HUDEP-2 (cell line): ENCODE measurements around the gene FADS3.
"Not testable (repeated sequence)": the region's sequence is repeated elsewhere in the genome, so short reads cannot be mapped to it uniquely, and the experiment has no call there.

Experiments used
- DNase-seq, 76 experiments: peaks; one replicate each; lab custom pipeline; 2025; ENCODE audit not compliant: unreplicated experiment in 76 of 76; lab: John Stamatoyannopoulos, UW

The FADS3 gene

DNA sequence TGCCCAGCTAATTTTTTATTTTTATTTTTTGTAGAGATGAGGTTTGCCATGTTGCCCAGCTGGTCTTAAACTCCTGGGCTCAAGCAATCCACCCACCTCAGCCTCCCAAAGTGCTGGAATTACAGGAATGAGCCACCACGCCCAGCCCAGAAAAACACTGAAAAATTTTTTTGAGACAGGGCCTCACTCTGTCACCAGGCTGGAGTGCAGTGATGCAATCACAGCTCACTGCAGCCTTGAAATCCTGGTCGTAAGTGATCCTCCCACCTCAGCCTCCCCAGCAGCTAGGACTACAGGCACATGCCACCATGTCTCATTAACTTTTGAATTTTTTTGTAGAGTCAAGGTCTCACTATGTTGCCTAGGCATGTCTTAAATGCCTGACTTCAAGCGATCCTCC lies 9.1 kb downstream of the FADS3 start:
- not testable (repeated sequence) for DNase-seq

DNA sequence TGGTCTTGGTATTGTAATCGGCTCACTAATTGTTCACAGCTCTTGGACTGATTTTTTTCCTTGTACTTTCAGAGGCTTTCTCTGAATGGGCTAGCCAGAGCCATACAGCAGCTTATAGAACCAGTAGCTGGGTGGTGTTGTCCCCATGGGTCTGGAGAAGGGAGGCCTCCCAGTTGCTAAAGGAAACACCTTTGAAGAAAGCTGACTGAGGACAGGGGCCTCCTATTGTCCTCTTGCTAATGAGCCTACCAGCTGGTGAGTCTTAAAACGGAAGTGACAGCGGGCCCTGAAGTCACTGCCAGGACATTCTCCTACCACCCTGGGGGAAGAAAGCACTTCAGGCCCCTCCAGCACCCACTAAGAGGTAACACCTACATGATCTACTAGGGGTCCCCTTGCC lies 9.9 kb downstream of the FADS3 start:
- DNase-seq, result no peak

DNA sequence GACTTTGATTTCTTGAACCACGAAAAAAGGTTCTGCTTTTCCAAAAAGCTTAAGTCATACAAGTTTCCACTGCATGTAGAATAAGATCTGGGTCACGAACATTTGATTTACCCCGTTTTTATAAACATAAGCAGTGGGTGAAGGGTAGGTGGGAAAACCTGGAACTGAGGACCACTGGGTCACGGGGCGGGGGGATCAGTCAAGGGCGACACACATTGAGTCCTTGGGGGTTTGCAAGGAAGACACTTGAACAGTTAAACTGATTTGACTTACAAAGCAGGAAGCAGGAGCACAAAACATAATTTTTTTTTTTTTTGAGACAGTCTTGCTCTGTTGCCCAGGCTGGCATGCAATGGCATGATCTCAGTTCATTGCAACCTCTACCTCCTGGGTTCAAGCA lies 10.9 kb downstream of the FADS3 start:
- no peak for DNase-seq

DNA sequence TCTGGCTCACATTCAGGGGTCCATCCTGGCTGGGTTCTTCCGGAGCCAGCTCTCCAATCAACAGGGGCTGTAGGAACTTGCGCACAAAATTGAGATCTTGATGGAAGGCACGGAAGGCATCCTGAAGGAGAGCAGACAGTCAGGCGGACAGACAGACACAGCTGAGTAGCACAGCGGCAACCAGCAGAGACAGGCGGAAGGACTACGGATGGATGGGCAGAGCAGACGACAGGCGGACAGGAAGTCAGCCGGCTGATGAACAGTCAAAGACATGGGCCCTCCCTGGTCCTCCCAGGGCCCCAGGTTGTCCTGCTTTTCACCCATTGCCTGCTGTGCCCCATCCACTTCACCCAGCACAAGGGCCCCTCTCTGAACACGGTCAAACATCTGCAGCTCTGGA lies 11.3 kb downstream of the FADS3 start:
- DNase-seq, result no peak

DNA sequence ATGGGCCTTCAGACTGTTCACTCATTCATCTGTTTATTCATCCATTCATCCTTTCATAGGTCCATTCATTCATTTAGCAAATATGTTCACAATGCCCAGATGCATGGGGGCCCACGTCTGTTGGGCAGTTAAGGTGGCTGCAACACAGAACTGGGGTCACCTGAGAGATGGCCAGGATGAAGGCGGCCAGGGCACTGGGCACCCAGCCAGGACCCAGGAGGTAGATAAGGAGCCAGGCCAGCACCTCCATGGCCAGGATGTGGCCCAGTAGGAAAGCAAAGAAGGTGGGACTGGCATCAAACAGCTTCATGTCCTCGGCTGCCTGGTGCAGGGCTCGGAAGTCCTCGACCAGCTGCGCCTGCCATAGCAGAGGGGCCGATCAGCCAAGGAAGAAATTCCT lies 12.2 kb downstream of the FADS3 start:
- no peak for DNase-seq

DNA sequence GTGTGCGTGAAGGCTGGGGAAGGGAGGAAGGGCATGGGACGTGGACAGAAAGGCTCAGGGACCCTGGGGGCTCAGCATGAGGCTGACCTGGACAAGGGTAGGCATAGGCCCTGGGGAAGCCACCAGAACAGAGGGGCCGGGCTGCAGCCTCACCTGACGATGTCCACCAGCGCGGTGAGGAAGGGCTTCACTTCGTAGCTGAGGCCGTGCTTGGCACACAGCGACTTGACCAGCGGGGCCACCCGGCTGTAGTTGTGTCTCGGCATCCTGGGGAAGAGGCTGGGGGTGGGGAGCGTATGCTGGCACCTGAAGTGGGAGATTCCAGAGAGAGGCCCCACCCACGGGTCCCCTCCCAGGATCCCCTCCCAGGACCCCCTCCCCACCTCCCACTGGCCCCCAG lies 15.6 kb downstream of the FADS3 start:
- DNase-seq, result no peak

DNA sequence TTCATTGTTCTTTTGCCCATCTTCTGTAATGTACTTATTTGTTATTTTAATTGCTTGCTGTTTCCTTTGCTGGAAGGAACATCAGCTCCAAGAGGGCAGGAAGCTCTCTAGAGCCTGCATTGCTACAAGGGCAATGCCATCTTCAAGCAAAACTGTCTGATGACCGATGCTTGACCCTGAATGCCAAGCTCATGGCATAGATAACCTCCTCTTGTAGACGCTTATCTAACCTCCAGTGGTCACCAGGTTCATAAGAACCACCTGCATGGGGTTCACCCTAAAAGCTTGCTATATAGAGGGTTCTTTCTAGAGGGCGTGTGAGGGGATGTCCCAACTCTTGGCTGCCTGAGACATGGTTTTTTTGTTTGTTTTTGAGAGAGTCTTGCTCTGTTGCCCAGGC lies 16.5 kb downstream of the FADS3 start:
- no peak for DNase-seq

DNA sequence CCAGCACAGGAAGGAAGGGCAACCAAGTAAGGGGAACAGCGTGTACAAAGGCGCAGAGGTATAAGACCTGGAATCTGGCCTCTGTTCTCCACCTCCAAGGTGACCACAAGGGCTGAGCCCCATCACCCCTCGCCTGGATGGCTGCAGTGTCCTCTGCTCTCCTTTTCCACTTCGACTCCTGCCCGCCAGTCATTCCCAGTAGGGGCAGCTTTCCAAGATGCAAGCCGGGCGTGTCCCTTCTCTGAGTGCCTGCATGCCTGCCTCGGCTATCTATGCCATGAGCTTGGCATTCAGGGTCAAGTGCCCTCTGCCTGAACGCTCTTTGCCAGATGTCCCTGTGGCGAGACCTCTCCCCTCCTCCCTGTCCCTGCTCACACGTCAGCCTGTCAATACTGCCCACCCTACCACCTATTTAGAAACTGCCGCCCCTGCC lies 17.0 kb downstream of the FADS3 start:
- DNase-seq, result no peak

DNA sequence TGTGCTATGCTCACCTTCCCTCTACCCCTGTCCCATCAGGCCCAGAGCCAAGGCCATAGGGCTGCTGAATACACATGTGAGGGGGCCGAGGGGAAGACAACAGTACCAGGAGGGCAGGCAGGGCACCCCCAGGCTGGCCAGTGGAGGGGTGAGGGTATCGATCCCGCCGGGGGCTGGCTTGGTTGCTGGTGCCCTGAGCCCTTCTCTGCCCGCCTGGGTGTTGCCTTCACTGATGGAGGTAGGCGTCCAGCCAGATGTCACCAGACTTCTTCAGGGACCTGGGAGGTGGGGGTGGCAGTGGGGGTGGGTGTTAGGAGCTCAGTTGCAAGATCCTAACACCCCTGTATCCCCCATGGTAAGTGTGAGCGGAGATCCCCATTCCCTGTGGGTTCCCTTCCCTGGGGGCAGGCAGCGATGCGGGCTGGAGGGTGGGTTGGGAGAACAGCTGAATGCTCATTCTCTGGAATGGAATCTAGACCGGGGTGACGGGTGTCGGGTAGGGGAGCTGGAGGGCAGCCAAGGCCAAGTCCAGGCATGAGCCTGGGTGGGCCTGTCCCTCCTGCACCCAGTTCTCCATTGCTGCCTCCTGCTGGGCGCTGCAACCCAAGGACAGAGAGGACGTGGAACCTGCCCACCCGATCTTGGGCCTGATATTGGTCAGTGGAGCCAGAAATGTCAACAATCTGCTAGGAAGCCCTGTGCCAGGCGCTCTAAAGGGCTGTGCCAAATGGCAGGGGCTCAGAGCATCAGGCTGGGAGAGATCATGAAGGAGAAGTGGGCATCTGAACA lies 17.6 kb downstream of the FADS3 start:
- peak in 1 of 76 experiments; percentile 15 for DNase-seq

DNA sequence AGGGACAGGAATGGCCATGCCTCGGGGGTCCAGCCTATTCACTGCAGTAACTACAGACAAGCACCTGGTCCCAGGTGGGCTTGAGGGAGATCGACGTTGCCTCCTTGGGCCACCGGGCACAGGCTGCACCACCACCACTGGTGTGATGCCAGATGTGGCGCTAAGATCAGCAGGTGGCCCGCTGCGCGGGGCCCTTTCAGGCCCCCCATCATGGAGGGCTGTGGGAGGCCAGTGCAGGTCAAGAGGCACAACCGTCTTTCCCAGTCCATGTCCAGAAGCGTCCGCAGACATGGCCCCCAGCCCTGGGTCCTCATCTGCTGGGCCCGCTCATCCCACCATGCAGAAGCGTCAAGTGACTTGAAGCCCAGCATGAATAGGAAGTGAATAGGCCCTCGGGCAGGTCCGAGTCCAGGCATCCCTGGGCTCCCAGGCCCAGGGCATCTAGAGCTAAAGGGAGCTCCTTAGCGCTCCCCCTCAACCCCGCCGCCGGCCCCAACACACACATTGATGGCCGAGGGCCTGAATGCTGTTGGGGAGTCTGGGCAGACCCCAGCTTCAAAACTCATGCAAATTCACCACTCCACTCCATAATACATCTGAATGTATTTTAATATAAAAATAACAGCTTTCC lies 18.3 kb downstream of the FADS3 start:
- no peak for DNase-seq

DNA sequence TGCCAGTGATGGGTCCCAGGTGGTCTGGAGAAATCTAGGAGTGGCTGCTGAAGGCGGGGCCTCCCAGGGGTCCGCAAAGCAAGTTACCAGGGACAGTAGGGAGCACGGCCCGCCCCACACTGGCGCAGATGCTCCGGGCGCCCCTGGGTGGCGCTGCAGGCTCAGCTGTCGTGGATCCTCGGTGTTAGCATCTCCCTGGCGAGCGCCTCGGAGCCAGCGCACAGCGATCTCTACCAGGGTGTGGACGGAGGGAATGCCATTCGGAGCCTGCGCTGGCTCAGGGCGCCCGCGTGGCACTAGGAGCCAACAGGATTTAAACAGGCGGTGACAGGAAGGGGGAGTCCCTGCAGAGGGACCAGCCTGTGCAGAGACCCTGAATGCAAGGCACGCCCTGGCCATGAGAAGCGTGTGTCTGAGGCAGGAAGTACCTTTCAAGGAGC lies 20.2 kb downstream of the FADS3 start:
- DNase-seq, result peak in 74 of 76 experiments; percentile 9 to 87 (median 73)

DNA sequence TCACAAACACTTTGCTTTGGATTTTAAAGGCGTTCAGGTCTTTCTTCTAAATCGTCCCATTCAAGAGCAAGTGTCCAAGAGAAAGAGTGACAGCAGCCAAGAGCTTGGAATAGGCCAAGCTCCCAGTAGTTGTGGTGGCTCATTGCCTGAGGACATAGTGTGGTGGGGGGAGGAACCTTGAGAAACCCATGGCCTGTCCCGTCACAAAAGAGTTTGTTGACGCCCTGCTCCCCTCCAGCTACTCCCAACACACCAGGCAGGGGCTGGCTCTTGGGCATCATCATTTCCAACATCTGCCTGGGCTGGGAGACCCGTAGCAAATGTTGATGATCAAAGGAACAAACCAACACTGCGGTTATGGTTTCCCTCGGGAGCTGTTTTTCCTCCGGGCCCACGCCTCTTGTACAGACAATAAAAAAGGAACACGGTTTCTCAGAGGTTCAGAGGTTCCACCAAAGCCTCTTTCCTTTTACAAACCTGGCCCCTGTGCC lies 20.8 kb downstream of the FADS3 start:
- DNase-seq, result peak in 8 of 76 experiments; percentile 27 to 64 (median 38)

DNA sequence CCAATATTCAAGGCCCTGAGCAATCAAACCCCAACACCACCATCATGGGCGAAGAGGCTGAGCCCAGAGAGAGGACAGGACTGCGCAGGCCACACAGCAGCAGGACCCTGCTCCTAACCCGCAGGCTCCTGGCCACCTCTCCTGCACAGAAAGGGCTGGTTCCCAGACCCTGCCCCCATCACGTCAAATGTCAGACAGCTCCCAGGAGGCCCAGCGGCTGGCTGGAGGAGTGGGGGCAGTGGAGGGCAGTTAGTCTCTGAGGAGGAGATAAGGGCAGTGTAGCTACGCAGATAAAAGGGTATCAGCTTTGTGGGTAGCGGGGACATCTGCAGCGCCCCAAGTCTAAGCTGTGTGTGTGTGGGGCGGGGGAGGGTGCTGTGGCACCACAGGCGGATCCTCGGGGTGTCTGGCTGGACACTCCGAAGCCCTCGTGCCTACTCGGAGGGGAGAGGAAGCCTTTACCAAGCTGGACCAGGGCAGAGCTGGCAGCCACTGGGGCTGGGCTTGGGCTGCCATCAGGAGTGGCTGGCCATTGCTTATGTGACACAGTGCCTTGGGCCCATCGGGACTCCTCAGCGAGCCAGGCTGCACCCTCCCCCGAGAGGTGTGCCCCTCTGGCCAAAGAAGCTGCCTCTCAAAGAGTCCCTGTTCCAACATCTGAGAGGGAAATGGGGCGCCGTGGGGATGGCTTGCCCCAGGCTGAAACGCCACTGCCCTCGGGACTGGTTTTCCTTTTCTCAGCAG lies 21.5 kb downstream of the FADS3 start:
- peak; percentile 57 to 96 (median 89) for DNase-seq

DNA sequence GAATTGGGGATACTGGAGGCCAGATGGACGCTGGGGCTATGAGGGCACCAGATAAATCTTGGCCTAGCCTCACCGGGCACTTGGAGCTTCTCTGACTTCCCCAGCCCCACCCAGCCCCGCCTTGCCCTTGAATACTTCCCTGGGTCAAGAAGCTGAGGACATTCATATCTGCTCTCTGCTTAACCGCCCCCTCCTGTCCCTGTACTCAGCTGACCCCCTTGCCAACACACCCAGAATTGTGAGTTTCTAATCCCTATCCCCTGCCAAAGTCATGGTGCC lies 22.0 kb downstream of the FADS3 start:
- DNase-seq, result peak in 52 of 76 experiments; percentile 35 to 88 (median 69)

DNA sequence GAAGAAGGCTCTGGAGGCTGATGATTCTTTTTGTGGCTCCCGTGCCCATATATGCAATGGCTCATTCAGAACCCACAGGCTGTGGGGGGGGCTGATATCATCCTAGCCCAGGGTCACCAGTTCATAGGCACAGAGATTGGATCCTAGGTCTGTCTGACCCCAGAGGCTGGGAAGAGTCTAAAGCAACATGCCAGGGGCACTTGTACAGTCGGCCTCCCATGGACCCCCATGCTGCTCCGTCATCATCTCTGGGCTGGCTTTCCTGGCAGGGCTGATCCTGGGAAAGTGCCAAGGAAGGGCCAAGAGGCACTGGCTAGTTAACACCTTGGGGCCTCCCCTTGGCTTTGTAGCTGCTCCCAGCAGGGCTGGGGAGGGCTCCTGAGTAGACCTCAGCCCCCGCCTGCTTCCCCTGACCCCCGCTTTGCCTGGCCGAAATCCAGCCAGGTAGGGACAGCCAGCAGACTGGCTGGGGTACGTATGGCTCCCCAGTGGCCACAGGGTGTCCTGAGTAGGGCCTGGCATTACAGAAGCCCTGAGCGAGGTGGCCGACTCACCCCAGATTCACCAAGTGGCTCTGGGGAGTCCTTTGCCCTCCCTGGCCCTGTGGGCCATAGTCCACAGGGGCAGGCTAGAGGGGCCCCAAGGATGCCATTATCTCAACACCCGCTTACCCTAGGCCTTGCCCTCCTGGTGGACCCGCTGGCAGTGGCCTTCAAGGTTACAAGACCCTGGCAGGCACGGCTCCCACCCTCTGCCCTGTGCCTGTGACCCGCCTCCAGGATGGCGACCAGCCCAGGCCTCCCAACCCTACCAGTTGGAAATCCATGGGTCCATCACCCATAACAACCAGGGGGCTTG lies 22.5 kb downstream of the FADS3 start:
- DNase-seq, result peak in 20 of 76 experiments; percentile 17 to 78 (median 39)

DNA sequence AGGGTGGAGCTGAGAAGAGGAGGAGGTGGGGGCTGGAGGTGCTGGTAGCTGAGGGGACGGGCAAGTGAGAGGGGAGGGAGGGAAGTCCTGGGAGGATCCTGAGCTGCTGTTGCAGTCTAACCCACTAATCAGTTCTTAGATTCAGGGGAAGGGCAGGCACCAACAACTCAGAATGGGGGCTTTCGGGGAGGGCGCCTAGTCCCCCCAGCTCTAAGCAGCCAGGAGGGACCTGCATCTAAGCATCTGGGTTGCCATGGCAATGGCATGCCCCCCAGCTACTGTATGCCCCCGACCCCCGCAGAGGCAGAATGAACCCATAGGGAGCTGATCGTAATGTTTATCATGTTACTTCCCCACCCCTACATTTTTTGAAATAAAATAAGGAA lies 24.4 kb downstream of the FADS3 start:
- DNase-seq, result no peak

DNA sequence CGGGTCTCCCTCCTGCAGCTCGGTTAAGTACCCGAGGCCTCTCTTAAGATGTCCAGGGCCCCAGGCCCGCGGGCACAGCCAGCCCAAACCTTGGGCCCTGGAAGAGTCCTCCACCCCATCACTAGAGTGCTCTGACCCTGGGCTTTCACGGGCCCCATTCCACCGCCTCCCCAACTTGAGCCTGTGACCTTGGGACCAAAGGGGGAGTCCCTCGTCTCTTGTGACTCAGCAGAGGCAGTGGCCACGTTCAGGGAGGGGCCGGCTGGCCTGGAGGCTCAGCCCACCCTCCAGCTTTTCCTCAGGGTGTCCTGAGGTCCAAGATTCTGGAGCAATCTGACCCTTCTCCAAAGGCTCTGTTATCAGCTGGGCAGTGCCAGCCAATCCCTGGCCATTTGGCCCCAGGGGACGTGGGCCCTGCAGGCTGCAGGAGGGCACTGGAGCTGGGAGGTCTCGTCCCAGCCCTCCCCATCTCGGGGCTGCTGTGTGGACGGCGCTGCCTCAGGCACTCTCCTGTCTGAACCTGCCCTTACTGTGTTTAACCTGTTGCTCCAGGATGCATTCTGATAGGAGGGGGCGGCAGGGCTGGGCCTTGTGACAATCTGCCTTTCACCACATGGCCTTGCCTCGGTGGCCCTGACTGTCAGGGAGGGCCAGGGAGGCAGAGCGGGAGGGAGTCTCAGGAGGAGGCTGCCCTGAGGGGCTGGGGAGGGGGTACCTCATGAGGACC lies 25.0 kb downstream of the FADS3 start:
- peak in 1 of 76 experiments; percentile 14 for DNase-seq

DNA sequence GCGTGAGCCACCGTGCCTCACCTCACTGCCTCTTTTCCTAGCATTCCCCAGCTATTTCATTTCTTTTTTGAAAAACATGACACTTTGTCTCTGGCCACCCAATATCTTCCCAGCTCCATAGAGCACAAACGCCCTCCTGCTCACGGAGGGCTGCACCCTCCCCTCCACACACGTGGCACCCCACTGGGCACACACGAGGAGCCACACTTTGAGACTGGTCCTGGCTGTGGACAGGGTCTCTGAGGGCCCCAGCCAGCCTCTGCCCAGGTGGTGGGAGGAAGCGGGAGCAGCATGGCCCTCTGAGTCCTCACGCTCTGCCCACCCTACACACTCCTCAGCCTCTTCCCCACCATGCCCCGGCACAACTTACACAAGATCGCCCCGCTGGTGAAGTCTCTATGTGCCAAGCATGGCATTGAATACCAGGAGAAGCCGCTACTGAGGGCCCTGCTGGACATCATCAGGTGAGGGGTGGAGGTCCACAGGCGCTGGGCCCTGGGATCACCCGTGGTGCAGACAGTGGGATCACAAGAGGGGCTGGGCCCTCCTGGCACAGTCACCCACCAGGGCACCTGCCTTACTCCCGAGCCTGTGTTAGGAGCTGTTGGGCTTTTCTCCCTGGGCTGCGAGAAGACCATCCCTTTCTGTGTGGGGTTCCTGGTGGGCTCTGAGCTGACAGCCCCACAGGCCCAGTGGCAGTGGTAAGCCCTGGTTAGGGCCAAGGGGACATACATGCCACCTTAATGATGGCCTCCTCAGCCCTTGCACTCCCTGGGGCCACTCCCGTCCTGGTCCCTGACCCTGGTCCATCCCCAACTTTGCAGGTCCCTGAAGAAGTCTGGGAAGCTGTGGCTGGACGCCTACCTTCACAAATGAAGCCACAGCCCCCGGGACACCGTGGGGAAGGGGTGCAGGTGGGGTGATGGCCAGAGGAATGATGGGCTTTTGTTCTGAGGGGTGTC lies 26.2 kb downstream of the FADS3 start:
- DNase-seq, result no peak

DNA sequence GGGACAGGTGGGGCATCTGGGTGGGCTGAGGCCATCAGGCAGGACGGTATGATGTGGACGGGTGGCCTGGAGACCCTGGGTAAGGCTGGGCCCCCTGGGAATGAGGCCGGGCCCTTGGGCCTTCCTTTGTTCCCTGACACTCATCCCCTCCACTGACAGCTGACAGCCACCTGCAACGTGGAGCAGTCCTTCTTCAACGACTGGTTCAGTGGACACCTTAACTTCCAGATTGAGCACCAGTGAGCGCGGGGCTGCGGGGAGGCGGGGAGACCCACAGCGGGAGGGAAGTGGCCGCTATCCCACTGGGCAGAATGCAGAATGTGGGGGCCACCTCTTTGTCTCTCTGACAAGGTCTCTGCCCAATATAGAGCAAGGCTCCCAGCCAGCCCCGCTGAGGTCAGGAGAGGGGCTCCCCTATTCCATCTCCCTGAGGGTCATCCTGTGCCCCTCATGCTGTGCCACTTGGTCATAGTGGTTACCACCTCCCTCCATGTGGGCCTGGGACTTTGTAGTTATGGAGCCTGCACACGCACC lies 27.7 kb downstream of the FADS3 start:
- no peak for DNase-seq
